Fibroblast of skin of left biceps (primary cell): ENCODE measurements around the gene HOTAIR.

Experiments
- DNase-seq, 2 experiments: peaks; one replicate each; pipeline ENCODE4 v3.0.0-alpha.2; 2013; ENCODE audit warnings: low read depth in 2 of 2

HOTAIR gene

GRCh38 chr12:53976172-53976822, 1.5 kb upstream of the HOTAIR start:
- no peak for DNase-seq

- DNase-seq: no peak
These were observed 862 bp upstream of the HOTAIR start for GRCh38 chr12:53975479-53976152.

GRCh38 chr12:53975064-53975471, 314 bp upstream of the HOTAIR start:
- DNase-seq: no peak

GRCh38 chr12:53973236-53974042, 1.3 kb downstream of the HOTAIR start:
- DNase-seq: no peak

GRCh38 chr12:53972722-53973235, 2.0 kb downstream of the HOTAIR start, which contains the start of gene HOXC11:
HOXC11 (plus strand) TSS chr12:53973126; CDS start chr12:53973242, 116 bp downstream.
- no peak for DNase-seq

GRCh38 chr12:53972152-53972702, 2.5 kb downstream of the HOTAIR start:
- no peak for DNase-seq

GRCh38 chr12:53971686-53972085, 3.1 kb downstream of the HOTAIR start:
- no peak for DNase-seq

GRCh38 chr12:53971129-53971528, 3.6 kb downstream of the HOTAIR start:
- DNase-seq: no peak

GRCh38 chr12:53970451-53970850, 4.3 kb downstream of the HOTAIR start:
- no peak for DNase-seq

GRCh38 chr12:53969588-53970259, 5.0 kb downstream of the HOTAIR start:
- DNase-seq: no peak

GRCh38 chr12:53968214-53969127, 6.3 kb downstream of the HOTAIR start:
- no peak for DNase-seq

- DNase-seq: no peak
These were observed 7.3 kb downstream of the HOTAIR start for GRCh38 chr12:53967421-53967925.

GRCh38 chr12:53966385-53967133, 8.2 kb downstream of the HOTAIR start:
- no peak for DNase-seq

- no peak for DNase-seq
These were observed 8.7 kb downstream of the HOTAIR start for GRCh38 chr12:53966085-53966384.

- DNase-seq: no peak
These were observed 9.3 kb downstream of the HOTAIR start for GRCh38 chr12:53965281-53966084.

GRCh38 chr12:53964315-53964713, 10.4 kb downstream of the HOTAIR start:
- DNase-seq: no peak

GRCh38 chr12:53963434-53964314, 11.1 kb downstream of the HOTAIR start:
- DNase-seq: no peak

GRCh38 chr12:53963005-53963404, 11.7 kb downstream of the HOTAIR start:
- DNase-seq: no peak
